ENCODE results near the gene RAPGEF4. TPM values are rescaled to one million over a fixed set of nuclear protein-coding genes. Genes with fewer than 3 reads are reported as not detected.

The RAPGEF4 gene
- total and polyA plus RNA-seq, 7 donors = 0.23 to 7.6 (median 4.2) TPM

GRCh38 chr2:173095356-173095755 lies 359.7 kb downstream of the RAPGEF4 start:
- no peak for DNase-seq
- H3K4me1 ChIP-seq = peaks cover 0 to 62% (median 47%) of the 10 kb centered on the region in 4 donors
- H3K9me3 ChIP-seq = no peaks in the 10 kb centered on the region
- peak overlapping the region in 3 of 4 donors; percentile 19 to 39 (median 36) for H3K27ac ChIP-seq
- 88 to 97% methylated on average over 1 of the region's 1 CpG for WGBS, 2 donors
- no peaks in the 10 kb centered on the region for H3K27me3 ChIP-seq
- peaks cover 0 to 24% (median 0%) of the 10 kb centered on the region in 4 donors for H3K36me3 ChIP-seq
- intact Hi-C loops (cut with DNase I) = no loop called here
- no peak overlapping the region for H3K4me3 ChIP-seq
- TF ChIP-seq EP300 (IDR thresholded peaks at IDR 0.05) = no peak
- no peak for TF ChIP-seq POLR2AphosphoS5 (IDR thresholded peaks at IDR 0.05)
- no peak for TF ChIP-seq CTCF (IDR thresholded peaks at IDR 0.05)

GRCh38 chr2:173099271-173099670 lies 363.6 kb downstream of the RAPGEF4 start:
- H3K36me3 ChIP-seq = peaks cover 0 to 17% (median 0%) of the 10 kb centered on the region in 4 donors
- peaks cover 0 to 55% (median 40%) of the 10 kb centered on the region in 4 donors for H3K4me1 ChIP-seq

GRCh38 chr2:173099804-173100203 lies 364.2 kb downstream of the RAPGEF4 start:
- WGBS, 2 donors = 96 to 97% methylated on average over 2 of the region's 2 CpGs
- H3K9me3 ChIP-seq = no peaks in the 10 kb centered on the region
- intact Hi-C loops (cut with DNase I) = no loop called here
- H3K27ac ChIP-seq = peak overlapping the region in 1 of 4 donors; percentile 13
- TF ChIP-seq EP300 (IDR thresholded peaks at IDR 0.05) = no peak
- TF ChIP-seq POLR2AphosphoS5 (IDR thresholded peaks at IDR 0.05) = no peak
- TF ChIP-seq POLR2A (IDR thresholded peaks at IDR 0.05) = no peak
- TF ChIP-seq CTCF (IDR thresholded peaks at IDR 0.05) = no peak
- peaks cover 0 to 17% (median 0%) of the 10 kb centered on the region in 4 donors for H3K36me3 ChIP-seq
- H3K4me1 ChIP-seq = peaks cover 0 to 52% (median 40%) of the 10 kb centered on the region in 4 donors
- no peaks in the 10 kb centered on the region for H3K27me3 ChIP-seq
- DNase-seq = no peak
- no peak overlapping the region for H3K4me3 ChIP-seq

More at GRCh38 chr2:173099271-173099670, 363.6 kb downstream of the RAPGEF4 start:
- Histone ChIP-seq H3K27me3 (no peaks in the 10 kb centered on the region), H3K27ac (peak overlapping the region in 1 of 4 donors; percentile 13), H3K9me3 (no peaks in the 10 kb centered on the region), H3K4me3 (no peak overlapping the region)
- 94 to 95% methylated on average over 2 of the region's 2 CpGs for WGBS, 2 donors
- intact Hi-C loops (cut with DNase I) = no loop called here
- no peak for DNase-seq
- no peak for TF ChIP-seq EP300 (IDR thresholded peaks at IDR 0.05)
- no peak for TF ChIP-seq POLR2A (IDR thresholded peaks at IDR 0.05)
- no peak for TF ChIP-seq CTCF (IDR thresholded peaks at IDR 0.05)
- no peak for TF ChIP-seq POLR2AphosphoS5 (IDR thresholded peaks at IDR 0.05)

- H3K4me3 ChIP-seq = no peak overlapping the region
- H3K27ac ChIP-seq = peak overlapping the region in 1 of 4 donors; percentile 5
- peak in 1 of 4 donors; percentile 26 for TF ChIP-seq POLR2AphosphoS5 (IDR thresholded peaks at IDR 0.05)
- TF ChIP-seq CTCF (IDR thresholded peaks at IDR 0.05) = no peak
- TF ChIP-seq EP300 (IDR thresholded peaks at IDR 0.05) = no peak
- no peak for TF ChIP-seq POLR2A (IDR thresholded peaks at IDR 0.05)
- H3K27me3 ChIP-seq = no peaks in the 10 kb centered on the region
- H3K9me3 ChIP-seq = no peaks in the 10 kb centered on the region
- 80 to 86% methylated on average over 3 of the region's 3 CpGs for WGBS, 2 donors
- no peak for DNase-seq
- intact Hi-C loops (cut with DNase I) = no loop called here
- peaks cover 0 to 38% (median 26%) of the 10 kb centered on the region in 4 donors for H3K4me1 ChIP-seq
- peaks cover 0 to 13% (median 0%) of the 10 kb centered on the region in 4 donors for H3K36me3 ChIP-seq
Measured at GRCh38 chr2:173101687-173102086, 366.0 kb downstream of the RAPGEF4 start.

Small RNA genes within 50 kb of the gene (small RNA-seq; reads per million reads assigned to genes)
- gene RF01210 = 0 reads per million in 3 donors

Other genes starting within 250 kb of the RAPGEF4 start
- gene PDK1, start 179.8 kb upstream of the RAPGEF4 start, total RNA-seq = 10 to 100 TPM in 3 of 4 donors, 1 to 10 TPM in 1; 6.4 to 15.0 (median 12.4) TPM
- 1 to 10 TPM; 3.5 to 4.8 (median 4.8) TPM for gene PDK1, start 179.8 kb upstream of the RAPGEF4 start, polyA plus RNA-seq

Data from sigmoid colon (tissue), 7 donors.